ENCODE results near the gene ARFGAP3.

DNA sequence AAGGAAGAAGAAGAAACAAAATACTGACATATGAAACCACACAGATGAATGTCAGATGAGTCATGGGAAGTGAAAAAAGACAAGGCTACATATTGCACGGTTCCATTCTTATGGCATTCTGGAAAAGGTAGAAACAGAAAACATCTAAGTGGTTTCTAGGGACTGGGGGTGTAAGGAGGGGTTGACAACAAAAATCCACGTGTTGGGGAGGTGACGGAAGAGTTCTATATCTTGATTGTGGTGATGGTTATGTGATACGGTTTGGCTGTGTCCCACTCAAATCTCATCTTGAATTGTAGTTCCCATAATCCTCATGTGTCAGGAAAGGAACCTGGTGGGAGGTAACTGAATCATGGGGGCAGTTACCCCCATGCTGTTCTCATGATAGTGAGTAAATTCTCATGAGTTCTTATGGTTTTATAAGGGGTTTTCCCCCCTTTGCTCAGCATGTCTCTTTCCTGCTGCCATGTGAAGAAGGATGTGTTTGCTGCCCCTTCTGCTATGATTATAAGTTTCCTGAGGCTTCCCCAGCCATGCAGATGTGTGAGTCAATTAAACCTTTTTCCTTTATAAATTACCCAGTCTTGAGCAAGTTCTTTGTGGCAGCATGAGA is 6.4 kb upstream of the ARFGAP3 start:
- TF ChIP-seq POLR2A (IDR thresholded peaks at IDR 0.05) (no peak), CTCF (IDR thresholded peaks at IDR 0.05) (no peak)
